ENCODE measurements around the gene JDP2. TPM values are rescaled to one million over a fixed set of nuclear protein-coding genes. Genes with fewer than 3 reads are reported as not detected.
A peak's percentile ranks its signal among the peaks of the same experiment; 100 is the strongest.

JDP2 gene
- total RNA-seq, 1 experiment from 2014 or later, result 23.3 TPM

GRCh38 chr14:75427482-75428229, at the start of gene JDP2 (continued):
- TF ChIP-seq, protein P1, sequence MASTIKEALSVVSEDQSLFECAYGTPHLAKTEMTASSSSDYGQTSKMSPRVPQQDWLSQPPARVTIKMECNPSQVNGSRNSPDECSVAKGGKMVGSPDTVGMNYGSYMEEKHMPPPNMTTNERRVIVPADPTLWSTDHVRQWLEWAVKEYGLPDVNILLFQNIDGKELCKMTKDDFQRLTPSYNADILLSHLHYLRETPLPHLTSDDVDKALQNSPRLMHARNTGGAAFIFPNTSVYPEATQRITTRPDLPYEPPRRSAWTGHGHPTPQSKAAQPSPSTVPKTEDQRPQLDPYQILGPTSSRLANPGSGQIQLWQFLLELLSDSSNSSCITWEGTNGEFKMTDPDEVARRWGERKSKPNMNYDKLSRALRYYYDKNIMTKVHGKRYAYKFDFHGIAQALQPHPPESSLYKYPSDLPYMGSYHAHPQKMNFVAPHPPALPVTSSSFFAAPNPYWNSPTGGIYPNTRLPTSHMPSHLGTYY (CRISPR knock-in tag; IDR thresholded peaks at IDR 0.05), result no peak
- no peak for TF ChIP-seq ZSCAN18 (CRISPR knock-in tag; IDR thresholded peaks at IDR 0.05)
- TF ChIP-seq, protein P2, sequence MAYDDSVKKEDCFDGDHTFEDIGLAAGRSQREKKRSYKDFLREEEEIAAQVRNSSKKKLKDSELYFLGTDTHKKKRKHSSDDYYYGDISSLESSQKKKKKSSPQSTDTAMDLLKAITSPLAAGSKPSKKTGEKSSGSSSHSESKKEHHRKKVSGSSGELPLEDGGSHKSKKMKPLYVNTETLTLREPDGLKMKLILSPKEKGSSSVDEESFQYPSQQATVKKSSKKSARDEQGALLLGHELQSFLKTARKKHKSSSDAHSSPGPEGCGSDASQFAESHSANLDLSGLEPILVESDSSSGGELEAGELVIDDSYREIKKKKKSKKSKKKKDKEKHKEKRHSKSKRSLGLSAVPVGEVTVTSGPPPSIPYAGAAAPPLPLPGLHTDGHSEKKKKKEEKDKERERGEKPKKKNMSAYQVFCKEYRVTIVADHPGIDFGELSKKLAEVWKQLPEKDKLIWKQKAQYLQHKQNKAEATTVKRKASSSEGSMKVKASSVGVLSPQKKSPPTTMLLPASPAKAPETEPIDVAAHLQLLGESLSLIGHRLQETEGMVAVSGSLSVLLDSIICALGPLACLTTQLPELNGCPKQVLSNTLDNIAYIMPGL (CRISPR knock-in tag; IDR thresholded peaks at IDR 0.05), result peak; percentile 76; the same call in 1 of the 2 replicates
- TF ChIP-seq ZNF425 (CRISPR knock-in tag; conservative IDR thresholded peaks at IDR 0.05), result no peak
- TF ChIP-seq FOXP1 (CRISPR knock-in tag; IDR thresholded peaks at IDR 0.05; ENCODE audit: borderline replicate concordance), result no peak
- TF ChIP-seq ATF1 (CRISPR knock-in tag; IDR thresholded peaks at IDR 0.05), result no peak
- no peak for TF ChIP-seq RELA (CRISPR knock-in tag; IDR thresholded peaks at IDR 0.05; ENCODE audit: borderline replicate concordance)
- TF ChIP-seq SMAD3 (CRISPR knock-in tag; IDR thresholded peaks at IDR 0.05; ENCODE audit: borderline replicate concordance), result no peak
- no peak for TF ChIP-seq CTCF (IDR thresholded peaks at IDR 0.05)
- TF ChIP-seq, protein P3, sequence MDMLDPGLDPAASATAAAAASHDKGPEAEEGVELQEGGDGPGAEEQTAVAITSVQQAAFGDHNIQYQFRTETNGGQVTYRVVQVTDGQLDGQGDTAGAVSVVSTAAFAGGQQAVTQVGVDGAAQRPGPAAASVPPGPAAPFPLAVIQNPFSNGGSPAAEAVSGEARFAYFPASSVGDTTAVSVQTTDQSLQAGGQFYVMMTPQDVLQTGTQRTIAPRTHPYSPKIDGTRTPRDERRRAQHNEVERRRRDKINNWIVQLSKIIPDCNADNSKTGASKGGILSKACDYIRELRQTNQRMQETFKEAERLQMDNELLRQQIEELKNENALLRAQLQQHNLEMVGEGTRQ (CRISPR knock-in tag; IDR thresholded peaks at IDR 0.05), result no peak
- TF ChIP-seq CREM (CRISPR knock-in tag; IDR thresholded peaks at IDR 0.05), result no peak
- TF ChIP-seq ATF3 (CRISPR knock-in tag; conservative IDR thresholded peaks at IDR 0.05), result no peak
- peak; percentile 99 for TF ChIP-seq GABPB1 (CRISPR knock-in tag; IDR thresholded peaks at IDR 0.05)
- no peak for TF ChIP-seq CBFB (CRISPR knock-in tag; IDR thresholded peaks at IDR 0.05; ENCODE audit: low read depth)
- TF ChIP-seq NFYB (CRISPR knock-in tag; conservative IDR thresholded peaks at IDR 0.05; ENCODE audit: low read depth), result no peak
- TF ChIP-seq FOXK1 (CRISPR knock-in tag; IDR thresholded peaks at IDR 0.05), result no peak
- TF ChIP-seq MXD4 (CRISPR knock-in tag; IDR thresholded peaks at IDR 0.05; ENCODE audit: borderline replicate concordance), result no peak
- no peak for TF ChIP-seq IRF2 (CRISPR knock-in tag; IDR thresholded peaks at IDR 0.05; ENCODE audit: borderline replicate concordance, low read depth)
- TF ChIP-seq, protein P4, sequence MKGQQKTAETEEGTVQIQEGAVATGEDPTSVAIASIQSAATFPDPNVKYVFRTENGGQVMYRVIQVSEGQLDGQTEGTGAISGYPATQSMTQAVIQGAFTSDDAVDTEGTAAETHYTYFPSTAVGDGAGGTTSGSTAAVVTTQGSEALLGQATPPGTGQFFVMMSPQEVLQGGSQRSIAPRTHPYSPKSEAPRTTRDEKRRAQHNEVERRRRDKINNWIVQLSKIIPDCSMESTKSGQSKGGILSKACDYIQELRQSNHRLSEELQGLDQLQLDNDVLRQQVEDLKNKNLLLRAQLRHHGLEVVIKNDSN (CRISPR knock-in tag; IDR thresholded peaks at IDR 0.05), result no peak
- TF ChIP-seq, protein P5, sequence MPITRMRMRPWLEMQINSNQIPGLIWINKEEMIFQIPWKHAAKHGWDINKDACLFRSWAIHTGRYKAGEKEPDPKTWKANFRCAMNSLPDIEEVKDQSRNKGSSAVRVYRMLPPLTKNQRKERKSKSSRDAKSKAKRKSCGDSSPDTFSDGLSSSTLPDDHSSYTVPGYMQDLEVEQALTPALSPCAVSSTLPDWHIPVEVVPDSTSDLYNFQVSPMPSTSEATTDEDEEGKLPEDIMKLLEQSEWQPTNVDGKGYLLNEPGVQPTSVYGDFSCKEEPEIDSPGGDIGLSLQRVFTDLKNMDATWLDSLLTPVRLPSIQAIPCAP (CRISPR knock-in tag; IDR thresholded peaks at IDR 0.05), result no peak
